ENCODE measurements around the gene GABARAP.

DNA sequence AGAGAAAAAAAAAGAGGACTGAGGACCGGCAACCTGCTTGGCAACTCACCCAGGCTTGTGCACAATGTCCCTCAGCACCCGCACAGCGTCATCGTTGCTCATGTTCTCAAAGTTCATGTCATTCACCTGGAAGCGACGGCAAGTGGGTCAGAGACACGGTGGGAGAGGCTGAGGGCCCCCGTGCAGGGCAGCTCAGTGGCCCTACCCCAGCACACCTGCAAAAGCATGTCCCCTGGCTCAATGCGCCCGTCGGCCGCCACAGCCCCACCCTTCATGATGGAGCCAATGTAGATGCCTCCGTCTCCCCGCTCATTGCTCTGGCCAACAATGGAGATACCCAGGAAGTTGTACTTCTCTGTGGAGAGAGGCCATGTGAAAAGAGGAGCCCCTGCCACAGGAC, 13.3 kb downstream of the GABARAP start:
- TF ChIP-seq, protein P1, sequence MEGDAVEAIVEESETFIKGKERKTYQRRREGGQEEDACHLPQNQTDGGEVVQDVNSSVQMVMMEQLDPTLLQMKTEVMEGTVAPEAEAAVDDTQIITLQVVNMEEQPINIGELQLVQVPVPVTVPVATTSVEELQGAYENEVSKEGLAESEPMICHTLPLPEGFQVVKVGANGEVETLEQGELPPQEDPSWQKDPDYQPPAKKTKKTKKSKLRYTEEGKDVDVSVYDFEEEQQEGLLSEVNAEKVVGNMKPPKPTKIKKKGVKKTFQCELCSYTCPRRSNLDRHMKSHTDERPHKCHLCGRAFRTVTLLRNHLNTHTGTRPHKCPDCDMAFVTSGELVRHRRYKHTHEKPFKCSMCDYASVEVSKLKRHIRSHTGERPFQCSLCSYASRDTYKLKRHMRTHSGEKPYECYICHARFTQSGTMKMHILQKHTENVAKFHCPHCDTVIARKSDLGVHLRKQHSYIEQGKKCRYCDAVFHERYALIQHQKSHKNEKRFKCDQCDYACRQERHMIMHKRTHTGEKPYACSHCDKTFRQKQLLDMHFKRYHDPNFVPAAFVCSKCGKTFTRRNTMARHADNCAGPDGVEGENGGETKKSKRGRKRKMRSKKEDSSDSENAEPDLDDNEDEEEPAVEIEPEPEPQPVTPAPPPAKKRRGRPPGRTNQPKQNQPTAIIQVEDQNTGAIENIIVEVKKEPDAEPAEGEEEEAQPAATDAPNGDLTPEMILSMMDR (IDR thresholded peaks at IDR 0.05), result no peak
- TF ChIP-seq POLR2A (IDR thresholded peaks at IDR 0.05), result no peak

All from thyroid gland (tissue), 4 donors.